ENCODE measurements around the gene CCDC102A.
"Not testable (repeated sequence)": the region's sequence is repeated elsewhere in the genome, so short reads cannot be mapped to it uniquely, and the experiment has no call there.

CCDC102A gene

GRCh38 chr16:57536306-57537193 lies at the start of gene CCDC102A:
Gene CCDC102A, minus strand, starts transcription at chr16:57536571. Its CDS starts 7,394 bp downstream, at chr16:57529177.
- no peak for DNase-seq

- no peak for DNase-seq
These were observed 48.8 kb upstream of the CCDC102A start for GRCh38 chr16:57585051-57585687.

DNA sequence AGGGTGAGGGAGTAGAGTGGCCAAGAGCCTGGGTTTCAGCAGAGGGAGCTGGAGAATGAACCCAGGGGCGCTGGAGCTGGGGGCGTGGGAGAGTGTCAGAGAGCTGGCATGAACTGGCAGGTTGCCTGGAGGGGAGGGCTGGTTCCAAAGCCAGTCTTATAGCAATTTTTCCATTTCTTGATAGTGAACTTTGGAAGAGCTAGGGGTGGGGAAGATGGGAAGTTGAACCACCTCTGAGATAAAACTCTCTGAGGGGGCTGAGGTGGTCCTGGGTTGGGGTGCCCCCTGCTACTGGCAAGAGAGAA lies 42.9 kb upstream of the CCDC102A start:
- no peak for DNase-seq

GRCh38 chr16:57578521-57579360 lies 42.4 kb upstream of the CCDC102A start:
- no peak for DNase-seq

- no peak for DNase-seq
These were observed 41.4 kb upstream of the CCDC102A start for GRCh38 chr16:57577691-57578224.

DNA sequence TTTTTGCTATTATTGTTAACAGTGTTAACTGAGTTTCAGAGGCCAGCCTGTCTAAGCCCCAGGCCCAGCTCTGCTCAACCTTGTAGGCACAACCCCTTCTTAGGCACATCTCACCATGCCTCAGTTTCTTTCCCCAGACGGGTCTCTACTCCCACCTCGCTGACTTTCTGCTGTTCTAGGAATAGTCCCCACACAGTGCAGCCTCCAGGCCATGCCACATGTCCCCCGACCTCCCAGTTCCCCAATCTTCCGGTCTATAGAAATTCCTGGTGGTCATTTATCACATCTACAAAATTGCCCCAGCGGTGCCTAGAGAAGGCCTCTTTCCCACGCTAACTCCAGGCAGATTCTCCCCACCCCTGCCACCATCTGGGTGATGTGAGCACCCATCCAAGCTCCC lies 40.8 kb upstream of the CCDC102A start:
- DNase-seq = no peak

DNA sequence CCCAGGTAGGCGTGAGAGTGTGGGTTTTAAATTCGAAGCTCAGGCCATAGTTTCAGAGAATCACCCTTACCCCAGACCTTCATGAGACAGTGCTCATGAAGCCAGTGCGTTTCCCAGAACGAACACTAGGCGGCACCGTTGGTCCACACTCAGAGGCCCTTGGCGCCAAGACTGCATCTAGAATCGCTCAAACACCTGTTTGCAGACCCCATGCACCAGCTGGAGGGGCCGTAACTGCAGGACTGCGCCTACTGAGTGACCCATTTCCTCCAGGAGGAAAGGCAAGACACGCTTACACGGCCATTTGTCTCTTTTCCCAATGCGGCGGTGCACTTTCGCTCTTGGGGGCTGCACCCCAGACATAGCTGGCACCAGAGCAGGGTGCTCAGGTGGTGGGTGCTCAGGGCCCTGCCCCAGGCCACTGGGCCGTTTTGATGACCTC lies 40.1 kb upstream of the CCDC102A start:
- peak; percentile 71 for DNase-seq

- DNase-seq = no peak
These were observed 39.3 kb upstream of the CCDC102A start for GRCh38 chr16:57575468-57576277.

DNA sequence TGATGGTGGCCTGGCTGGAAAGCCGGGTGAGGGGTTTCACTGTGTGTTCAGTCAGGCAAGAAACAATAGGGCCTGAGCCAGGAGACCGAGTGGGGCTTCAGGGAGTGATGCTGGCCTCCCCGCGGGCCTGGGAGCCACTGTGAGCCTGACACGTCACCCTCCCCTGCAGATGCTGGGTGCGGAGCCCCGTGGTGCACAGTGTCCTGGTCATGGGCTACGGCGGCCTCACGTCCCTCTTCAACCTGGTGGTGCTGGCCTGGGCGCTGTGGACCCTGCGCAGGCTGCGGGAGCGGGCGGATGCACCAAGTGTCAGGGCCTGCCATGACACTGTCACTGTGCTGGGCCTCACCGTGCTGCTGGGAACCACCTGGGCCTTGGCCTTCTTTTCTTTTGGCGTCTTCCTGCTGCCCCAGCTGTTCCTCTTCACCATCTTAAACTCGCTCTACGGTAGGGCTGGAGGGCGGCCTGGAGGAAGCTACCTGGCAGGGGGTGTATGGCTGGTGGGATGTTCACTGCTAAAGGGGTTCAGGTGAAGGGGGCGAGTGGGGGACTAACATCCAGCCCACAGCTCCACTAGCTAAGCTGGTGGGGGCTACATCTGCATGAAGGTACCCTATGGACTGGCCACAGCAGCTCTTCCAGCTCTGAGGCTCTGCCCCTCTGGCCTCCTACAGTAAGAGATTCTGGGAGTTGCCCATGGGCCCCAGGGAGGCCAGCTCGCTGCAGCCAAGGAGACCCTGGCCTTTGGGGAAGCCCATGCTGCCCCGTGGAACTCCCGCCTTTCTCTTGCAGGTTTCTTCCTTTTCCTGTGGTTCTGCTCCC lies 38.5 kb upstream of the CCDC102A start:
- DNase-seq = no peak

DNA sequence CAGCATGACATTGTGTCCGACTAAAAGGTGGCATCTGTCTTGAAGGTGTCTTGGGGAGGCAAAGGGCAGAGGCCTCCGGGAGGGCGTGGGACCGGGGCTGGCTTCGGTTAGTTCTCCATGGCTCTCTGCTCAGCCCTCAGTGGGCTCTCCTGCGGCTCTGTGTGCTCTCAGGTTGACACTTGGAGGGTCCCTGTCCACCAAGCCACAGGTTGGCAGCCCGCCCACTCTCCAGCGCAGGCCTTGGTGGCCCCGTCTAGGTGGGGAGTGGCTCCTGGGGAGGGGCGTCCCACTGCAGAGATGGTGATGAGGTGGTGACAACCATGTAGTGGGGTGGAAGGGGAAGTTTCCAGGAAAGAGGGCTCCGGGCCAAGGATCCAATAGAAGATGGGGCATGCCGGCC lies 37.7 kb upstream of the CCDC102A start:
- DNase-seq = no peak

DNA sequence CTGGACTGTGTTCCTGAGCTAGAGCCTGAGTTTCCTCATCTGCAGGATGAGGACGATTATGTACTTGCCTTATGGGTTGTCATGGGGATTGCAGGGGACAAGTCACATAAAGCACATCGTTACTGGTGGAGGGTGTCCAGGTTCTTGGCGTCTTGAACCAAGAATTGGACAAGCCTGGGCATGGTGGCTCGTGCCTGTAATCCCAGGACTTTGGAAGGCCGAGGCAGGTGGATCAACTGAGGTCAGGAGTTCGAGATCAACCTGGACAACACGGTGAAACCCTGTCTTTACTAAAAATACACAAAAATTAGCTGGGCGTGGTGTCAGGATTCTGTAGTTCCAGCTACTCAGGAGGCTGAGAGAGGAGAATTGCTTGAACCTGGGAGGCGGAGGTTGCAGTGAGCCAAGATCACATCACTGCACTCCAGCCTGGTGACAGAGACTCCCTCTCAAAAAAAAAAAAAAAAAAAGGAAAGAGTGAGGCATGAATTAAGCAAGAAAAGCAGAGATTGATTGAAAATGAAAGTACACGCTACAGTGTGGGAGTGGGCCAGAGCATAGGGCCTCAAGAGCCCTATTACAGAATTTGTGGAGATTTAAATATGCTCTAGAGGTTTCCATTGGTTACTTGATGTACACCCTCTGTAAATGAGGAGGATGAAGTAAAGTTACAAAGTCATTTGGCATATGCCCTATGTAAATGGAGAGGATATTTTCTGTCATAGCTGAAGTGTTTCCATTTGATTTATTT lies 36.8 kb upstream of the CCDC102A start:
- no peak for DNase-seq

DNA sequence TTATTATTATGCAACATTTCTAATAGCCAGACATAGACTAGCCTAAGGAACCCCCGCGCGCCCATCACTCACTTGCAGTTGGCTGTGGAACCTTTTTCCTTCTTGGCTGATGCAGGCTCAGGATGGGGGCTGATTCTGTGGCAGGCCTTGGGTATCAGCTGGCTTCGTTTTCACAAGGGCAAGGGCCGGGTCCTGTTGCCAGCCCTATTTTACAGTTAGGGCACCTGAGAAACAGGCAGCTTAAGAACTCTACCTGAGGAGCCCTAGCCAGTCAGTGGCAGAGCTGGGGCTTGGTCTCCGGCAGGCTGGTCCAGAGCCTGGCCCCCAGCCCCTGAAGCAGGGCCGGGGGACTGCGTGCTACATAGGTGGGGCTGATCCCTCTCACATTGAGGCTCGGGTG lies 34.7 kb upstream of the CCDC102A start:
- DNase-seq = no peak

GRCh38 chr16:57570301-57571070 lies 34.1 kb upstream of the CCDC102A start:
- no peak for DNase-seq

DNA sequence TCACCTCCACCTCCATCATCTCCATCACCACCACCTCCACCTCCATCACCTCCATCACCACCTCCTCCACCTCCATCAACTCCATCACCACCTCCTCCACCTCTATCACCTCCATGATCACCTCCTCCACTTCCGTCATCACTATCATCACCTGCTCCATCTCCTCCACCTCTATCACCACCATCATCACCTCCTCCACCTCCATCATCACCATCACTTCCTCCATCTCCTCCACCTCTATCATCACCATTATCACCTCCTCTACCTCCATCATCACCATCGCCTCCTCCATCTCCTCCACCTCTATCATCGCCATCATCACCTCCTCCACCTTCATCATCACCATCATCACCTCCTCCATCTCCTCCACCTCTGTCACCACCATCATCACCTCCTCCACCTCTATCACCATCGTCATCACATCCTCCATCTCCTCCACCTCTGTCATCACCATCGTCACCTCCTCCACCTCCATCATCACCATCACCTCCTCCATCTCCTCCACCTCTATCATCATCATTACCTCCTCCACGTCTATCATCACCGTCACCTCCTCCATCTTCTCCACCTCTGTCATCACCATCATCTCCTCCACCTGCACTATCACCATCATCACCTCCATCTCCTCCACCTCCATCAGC lies 33.1 kb upstream of the CCDC102A start:
- no peak for DNase-seq

DNA sequence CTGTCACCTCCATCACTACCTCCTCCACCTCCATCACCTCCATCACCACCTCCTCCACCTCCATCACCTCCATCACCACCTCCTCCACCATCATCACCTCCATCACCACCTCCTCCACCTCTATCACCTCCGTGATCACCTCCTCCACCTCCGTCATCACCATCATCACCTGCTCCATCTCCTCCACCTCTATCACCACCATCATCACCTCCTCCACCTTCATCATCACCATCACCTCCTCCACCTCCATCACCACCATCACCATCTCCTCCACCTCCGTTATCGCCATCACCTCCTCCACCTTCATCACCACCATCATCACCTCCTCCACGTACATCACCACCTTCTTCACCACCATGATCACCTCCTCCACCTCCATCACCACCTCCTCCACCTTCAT lies 32.4 kb upstream of the CCDC102A start:
- DNase-seq = not testable (repeated sequence)

GRCh38 chr16:57568173-57568678 lies 31.9 kb upstream of the CCDC102A start:
- no peak for DNase-seq

DNA sequence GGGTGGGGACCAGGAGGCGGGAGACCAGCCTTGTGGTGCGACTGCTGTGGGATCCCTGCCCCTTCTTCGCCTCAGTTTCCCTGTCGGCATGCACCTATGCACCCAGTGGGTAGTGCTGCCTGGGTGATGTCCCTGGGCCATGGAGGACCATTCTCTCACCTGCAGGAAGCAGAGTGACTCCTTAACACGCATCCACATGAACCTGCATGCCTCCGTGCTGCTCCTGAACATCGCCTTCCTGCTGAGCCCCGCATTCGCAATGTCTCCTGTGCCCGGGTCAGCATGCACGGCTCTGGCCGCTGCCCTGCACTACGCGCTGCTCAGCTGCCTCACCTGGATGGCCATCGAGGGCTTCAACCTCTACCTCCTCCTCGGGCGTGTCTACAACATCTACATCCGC lies 31.3 kb upstream of the CCDC102A start:
- no peak for DNase-seq

- no peak for DNase-seq
These were observed 30.1 kb upstream of the CCDC102A start for GRCh38 chr16:57566436-57566835.

DNA sequence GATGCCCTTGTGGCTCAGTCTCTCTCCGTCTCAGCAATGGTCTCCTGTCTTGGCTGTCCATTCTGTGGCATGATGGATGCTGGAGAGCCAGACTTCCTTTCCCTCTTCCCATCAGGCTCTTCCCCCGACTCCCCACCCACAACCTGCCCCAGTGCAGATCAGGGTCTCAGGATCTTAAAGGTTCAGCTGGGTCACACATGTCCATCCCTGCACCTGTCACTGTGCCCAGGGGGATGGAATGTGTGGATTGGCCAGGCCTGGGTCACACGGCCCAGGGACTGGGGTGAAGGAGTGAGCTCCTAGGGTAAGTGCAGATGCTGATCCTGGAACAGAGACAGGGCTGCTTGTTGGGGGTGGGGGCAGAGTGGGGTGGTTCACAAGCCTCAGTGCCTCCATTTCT lies 29.1 kb upstream of the CCDC102A start:
- no peak for DNase-seq
